Testis (tissue), 3 donors: ENCODE measurements around the gene RAB35. TPM values are rescaled to one million over a fixed set of nuclear protein-coding genes. Genes with fewer than 3 reads are reported as not detected.

ENCODE experiments used
- DNase-seq: peaks from one replicate; pipeline ENCODE4 v3.0.0-alpha.2; 2019
- H3K27ac ChIP-seq, 2 donors: fragments of 200-600 bp; sonication (generic); one replicate each; pipeline ENCODE4 v1.5.1; 2019
- H3K27me3 ChIP-seq: fragments of 200-600 bp; sonication (generic); one replicate; pipeline ENCODE4 v1.5.1; 2019
- H3K36me3 ChIP-seq: fragments of 200-600 bp; sonication (generic); one replicate; pipeline ENCODE4 v1.5.1; 2017; ENCODE audit warnings: low read depth; ENCODE audit errors: missing control alignments
- H3K4me1 ChIP-seq: fragments of 200-600 bp; sonication (generic); one replicate; pipeline ENCODE4 v1.5.1; 2019
- H3K4me3 ChIP-seq, 2 donors: fragments of 200-600 bp; sonication (generic); one replicate each; pipeline ENCODE4 v1.5.1; 2017 to 2019
- H3K9me3 ChIP-seq: fragments of 200-600 bp; sonication (generic); one replicate; pipeline ENCODE4 v1.5.1; 2017
- CTCF ChIP-seq, 3 experiments: fragments of 450-650 bp in 2 of 3; fragments of 200-600 bp in 1 of 3; sonication (generic) in 1 of 3; IDR thresholded peaks; one replicate each; pipeline ENCODE4 v1.5.1; 2016 to 2019; ENCODE audit warnings: antibody characterized with exemption in 3 of 3, mild to moderate bottlenecking in 2 of 3, moderate library complexity in 1 of 3
- POLR2A ChIP-seq: fragments of 450-650 bp; IDR thresholded peaks from one replicate; pipeline ENCODE4 v1.6.1; 2017; ENCODE audit warnings: antibody characterized with exemption, mild to moderate bottlenecking, moderate library complexity
- WGBS, 2 donors: methylation state at CpG; one replicate each; pipeline ENCODE4 v1.1.5; 2018; 5-methylcytosine and 5-hydroxymethylcytosine counted together
- intact Hi-C: fragments of 100-400 bp; cut with DNase I; formaldehyde crosslinking; loops from one replicate; pipeline ENCODE4 v1.15.1; 2023; ENCODE audit warnings: low total_unique reads
- polyA plus RNA-seq: library from polyadenylated mRNA; stranded (reverse); fragments of 350-450 nt; fragmentation: Illumina TruSeq; extraction: RNeasy Lipid Tissue Mini Kit (QIAGEN cat#74804); gene quantifications from one replicate; pipeline ENCODE4 v1.2.3, GENCODE V29; 2014; ENCODE audit warnings: low read depth, low replicate concordance; ENCODE audit not compliant: insufficient read depth
- total RNA-seq, 2 donors: library from RNA; depleted of rRNA; stranded (reverse); fragments of >200 nt; gene quantifications; one replicate each; pipeline ENCODE4 v1.2.3, GENCODE V29; 2016

The RAB35 gene
- total and polyA plus RNA-seq, 3 donors from 2014 or later = 21.1 to 27.4 (median 24.4) TPM

- Histone ChIP-seq H3K9me3 (no peaks in the 10 kb centered on the region), H3K27ac (no peak overlapping the region), H3K36me3 (no peaks in the 10 kb centered on the region), H3K4me1 (no peaks in the 10 kb centered on the region), H3K4me3 (no peak overlapping the region), H3K27me3 (no peaks in the 10 kb centered on the region)
- whole genome bisulfite sequencing, 2 donors = 78 to 95% methylated on average over 3 to 6 of the region's 6 CpGs
- TF ChIP-seq POLR2A (no peak), CTCF (IDR thresholded peaks at IDR 0.05) (no peak)
- no peak for DNase-seq
- intact Hi-C loops = no loop called here
Observed at GRCh38 chr12:120071493-120072020, 45.0 kb downstream of the RAB35 start.

GRCh38 chr12:120069278-120069677 lies 47.3 kb downstream of the RAB35 start:
- intact Hi-C loops = no loop called here

GRCh38 chr12:120067901-120068300 lies 48.7 kb downstream of the RAB35 start:
- H3K27me3 ChIP-seq = no peaks in the 10 kb centered on the region
- TF ChIP-seq POLR2A = no peak
- TF ChIP-seq CTCF (IDR thresholded peaks at IDR 0.05) = no peak
- H3K9me3 ChIP-seq = no peaks in the 10 kb centered on the region
- WGBS, 2 donors = 71 to 82% methylated on average over 3 of the region's 3 CpGs
- H3K4me3 ChIP-seq = no peak overlapping the region
- H3K27ac ChIP-seq = no peak overlapping the region
- no peaks in the 10 kb centered on the region for H3K4me1 ChIP-seq
- H3K36me3 ChIP-seq = no peaks in the 10 kb centered on the region
- no peak for DNase-seq
- intact Hi-C loops = no loop called here

More at GRCh38 chr12:120069278-120069677, 47.3 kb downstream of the RAB35 start:
- no peak overlapping the region for H3K27ac ChIP-seq
- DNase-seq = no peak
- no peak overlapping the region for H3K4me3 ChIP-seq
- no peaks in the 10 kb centered on the region for H3K9me3 ChIP-seq
- no peaks in the 10 kb centered on the region for H3K27me3 ChIP-seq
- H3K36me3 ChIP-seq = no peaks in the 10 kb centered on the region
- 80 to 83% methylated on average over 5 of the region's 5 CpGs for WGBS, 2 donors
- TF ChIP-seq POLR2A = no peak
- no peak for TF ChIP-seq CTCF (IDR thresholded peaks at IDR 0.05)
- H3K4me1 ChIP-seq = no peaks in the 10 kb centered on the region

GRCh38 chr12:120067084-120067869 lies 49.3 kb downstream of the RAB35 start:
- TF ChIP-seq CTCF (IDR thresholded peaks at IDR 0.05) (no peak), POLR2A (no peak)
- H3K27me3 ChIP-seq = no peaks in the 10 kb centered on the region
- intact Hi-C loops = no loop called here
- no peaks in the 10 kb centered on the region for H3K36me3 ChIP-seq
- DNase-seq = no peak
- WGBS, 2 donors = 71 to 91% methylated on average over 3 of the region's 3 CpGs
- H3K4me3 ChIP-seq = no peak overlapping the region
- no peak overlapping the region for H3K27ac ChIP-seq
- no peaks in the 10 kb centered on the region for H3K9me3 ChIP-seq
- no peaks in the 10 kb centered on the region for H3K4me1 ChIP-seq
